BE2C (cell line): Measurements from ENCODE around the gene APOL3.
"Not testable (repeated sequence)": the region's sequence is repeated elsewhere in the genome, so short reads cannot be mapped to it uniquely, and the experiment has no call there.

Source experiments
- DNase-seq: peaks from one replicate; pipeline ENCODE4 v3.0.0-alpha.2; 2020
- H3K27me3 ChIP-seq: fragments of 250-450 bp; sonication (Bioruptor Pico); 2 replicates; pipeline ENCODE4 v1.5.1; 2020; ENCODE audit warnings: mild to moderate bottlenecking
- H3K36me3 ChIP-seq: fragments of 250-450 bp; sonication (Bioruptor Pico); 2 replicates; pipeline ENCODE4 v1.5.1; 2020; ENCODE audit warnings: mild to moderate bottlenecking
- H3K4me1 ChIP-seq: fragments of 250-450 bp; sonication (Bioruptor Pico); 2 replicates; pipeline ENCODE4 v1.5.1; 2020
- H3K4me3 ChIP-seq: 2 replicates; pipeline ENCODE4 v1.5.1; 2011; ENCODE audit warnings: low read depth, low read length
- H3K9me3 ChIP-seq: fragments of 250-450 bp; sonication (Bioruptor Pico); 2 replicates; pipeline ENCODE4 v1.5.1; 2020
- TF ChIP-seq, protein P1 (sequence below): IDR thresholded peaks from 2 replicates; pipeline ENCODE4 v1.5.1; 2012; ENCODE audit warnings: mild to moderate bottlenecking, low read depth, low read length

The APOL3 gene

DNA sequence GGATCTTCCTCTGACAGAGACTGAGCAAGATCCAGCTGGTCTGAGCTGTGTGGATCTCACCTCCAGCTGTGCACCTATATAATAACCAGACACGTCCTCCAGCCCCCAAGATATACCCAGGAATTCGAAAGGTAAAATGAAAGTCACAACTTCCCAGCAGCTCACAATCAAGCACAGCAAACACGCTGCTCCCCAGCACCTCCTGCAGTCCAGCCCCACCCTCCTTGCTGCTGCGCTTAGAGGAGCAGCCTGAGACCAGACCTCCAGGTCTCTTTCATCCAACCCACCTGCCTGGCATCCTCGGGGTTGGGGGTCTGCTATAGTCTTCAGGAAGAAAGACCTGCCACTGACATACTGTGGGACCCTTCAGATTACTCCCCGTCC, 44.1 kb upstream of the APOL3 start:
- Histone ChIP-seq H3K27me3 (no peaks in the 10 kb centered on the region), H3K9me3 (peaks cover 3% of the 10 kb centered on the region; the same call in 1 of the 2 replicates), H3K4me1 (no peaks in the 10 kb centered on the region; the same call in 1 of the 2 replicates), H3K4me3 (no peak overlapping the region), H3K36me3 (no peaks in the 10 kb centered on the region)
- DNase-seq, result no peak
- TF ChIP-seq, protein P1, sequence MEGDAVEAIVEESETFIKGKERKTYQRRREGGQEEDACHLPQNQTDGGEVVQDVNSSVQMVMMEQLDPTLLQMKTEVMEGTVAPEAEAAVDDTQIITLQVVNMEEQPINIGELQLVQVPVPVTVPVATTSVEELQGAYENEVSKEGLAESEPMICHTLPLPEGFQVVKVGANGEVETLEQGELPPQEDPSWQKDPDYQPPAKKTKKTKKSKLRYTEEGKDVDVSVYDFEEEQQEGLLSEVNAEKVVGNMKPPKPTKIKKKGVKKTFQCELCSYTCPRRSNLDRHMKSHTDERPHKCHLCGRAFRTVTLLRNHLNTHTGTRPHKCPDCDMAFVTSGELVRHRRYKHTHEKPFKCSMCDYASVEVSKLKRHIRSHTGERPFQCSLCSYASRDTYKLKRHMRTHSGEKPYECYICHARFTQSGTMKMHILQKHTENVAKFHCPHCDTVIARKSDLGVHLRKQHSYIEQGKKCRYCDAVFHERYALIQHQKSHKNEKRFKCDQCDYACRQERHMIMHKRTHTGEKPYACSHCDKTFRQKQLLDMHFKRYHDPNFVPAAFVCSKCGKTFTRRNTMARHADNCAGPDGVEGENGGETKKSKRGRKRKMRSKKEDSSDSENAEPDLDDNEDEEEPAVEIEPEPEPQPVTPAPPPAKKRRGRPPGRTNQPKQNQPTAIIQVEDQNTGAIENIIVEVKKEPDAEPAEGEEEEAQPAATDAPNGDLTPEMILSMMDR, result no peak

DNA sequence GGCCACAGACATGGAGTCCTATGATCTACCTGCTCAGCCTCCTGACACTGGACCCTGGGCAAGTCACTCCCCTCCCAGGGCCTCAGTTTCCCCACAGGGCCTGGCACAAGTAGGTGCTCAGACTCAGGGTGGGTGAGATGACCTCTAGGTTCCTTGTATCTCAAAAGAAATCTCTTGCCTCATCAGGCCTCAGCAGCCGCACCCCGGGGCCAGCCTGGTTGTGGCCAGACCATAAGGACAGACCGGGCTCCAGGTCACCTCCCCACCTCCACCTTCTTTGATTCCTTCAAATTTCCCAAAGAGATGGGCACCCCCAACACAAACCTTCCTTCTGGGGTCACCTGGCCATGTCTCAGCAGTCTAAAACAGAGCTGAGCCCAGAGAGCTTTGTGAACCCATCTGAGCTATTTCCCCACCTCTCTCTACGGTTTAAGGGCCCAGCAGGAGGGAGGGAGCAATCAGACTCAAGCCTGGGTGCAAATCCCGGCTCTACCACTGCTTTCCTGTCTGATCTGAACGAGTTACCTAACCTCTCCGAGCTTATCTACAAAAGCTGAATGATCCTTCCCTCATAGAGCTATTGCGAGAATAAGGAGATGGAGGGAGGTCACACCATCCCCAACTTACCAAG, 43.6 kb upstream of the APOL3 start:
- H3K36me3 ChIP-seq, result no peaks in the 10 kb centered on the region
- peaks cover 3% of the 10 kb centered on the region; the same call in 1 of the 2 replicates for H3K9me3 ChIP-seq
- no peaks in the 10 kb centered on the region; the same call in 1 of the 2 replicates for H3K4me1 ChIP-seq
- no peaks in the 10 kb centered on the region for H3K27me3 ChIP-seq
- H3K4me3 ChIP-seq, result no peak overlapping the region
- TF ChIP-seq, protein P1, result no peak
- DNase-seq, result no peak

DNA sequence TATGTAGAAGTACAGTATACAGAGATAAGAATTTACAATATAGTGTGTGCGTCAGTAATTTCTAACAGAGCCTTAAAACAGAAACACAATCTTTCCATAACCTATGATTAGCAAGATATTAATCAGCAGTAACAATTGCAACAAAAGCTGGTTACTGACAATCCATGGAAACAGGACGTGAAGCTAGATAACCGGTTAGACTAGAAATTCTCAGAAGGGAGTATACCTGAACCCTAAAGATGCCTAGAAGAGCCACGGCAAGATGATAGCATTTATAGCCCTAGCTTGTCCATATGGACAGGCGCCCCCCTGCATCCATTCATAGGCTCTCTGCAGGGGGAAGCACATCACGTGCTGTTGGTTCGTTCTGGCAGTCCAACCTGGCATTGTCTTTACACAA, 42.9 kb upstream of the APOL3 start:
- DNase-seq, H3K36me3 ChIP-seq, H3K9me3 ChIP-seq, H3K4me1 ChIP-seq, H3K4me3 ChIP-seq, H3K27me3 ChIP-seq: not testable (repeated sequence)

DNA sequence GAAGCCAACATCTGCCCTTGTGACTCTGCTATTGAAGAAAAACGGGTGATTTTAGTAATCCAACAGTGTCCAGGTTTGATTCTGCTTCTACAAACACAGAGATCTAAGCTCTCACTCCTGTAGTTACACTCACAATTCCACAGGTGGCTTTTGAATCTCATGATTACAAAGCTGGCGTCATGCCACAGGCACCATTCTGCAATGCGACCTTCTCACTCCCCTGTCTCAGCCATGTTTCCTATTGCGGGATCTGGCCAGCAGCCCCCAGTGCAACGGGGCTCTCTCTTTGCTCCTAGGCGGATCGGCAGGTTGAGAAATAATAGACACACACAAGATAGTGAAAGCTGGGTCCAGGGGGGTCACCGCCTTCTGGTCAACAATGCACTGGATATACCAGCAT, 42.4 kb upstream of the APOL3 start:
- DNase-seq, result peak; percentile 57
- H3K4me1 ChIP-seq, H3K9me3 ChIP-seq, H3K36me3 ChIP-seq, H3K27me3 ChIP-seq: not testable (repeated sequence)
- H3K4me3 ChIP-seq, result peak overlapping the region; percentile 31

DNA sequence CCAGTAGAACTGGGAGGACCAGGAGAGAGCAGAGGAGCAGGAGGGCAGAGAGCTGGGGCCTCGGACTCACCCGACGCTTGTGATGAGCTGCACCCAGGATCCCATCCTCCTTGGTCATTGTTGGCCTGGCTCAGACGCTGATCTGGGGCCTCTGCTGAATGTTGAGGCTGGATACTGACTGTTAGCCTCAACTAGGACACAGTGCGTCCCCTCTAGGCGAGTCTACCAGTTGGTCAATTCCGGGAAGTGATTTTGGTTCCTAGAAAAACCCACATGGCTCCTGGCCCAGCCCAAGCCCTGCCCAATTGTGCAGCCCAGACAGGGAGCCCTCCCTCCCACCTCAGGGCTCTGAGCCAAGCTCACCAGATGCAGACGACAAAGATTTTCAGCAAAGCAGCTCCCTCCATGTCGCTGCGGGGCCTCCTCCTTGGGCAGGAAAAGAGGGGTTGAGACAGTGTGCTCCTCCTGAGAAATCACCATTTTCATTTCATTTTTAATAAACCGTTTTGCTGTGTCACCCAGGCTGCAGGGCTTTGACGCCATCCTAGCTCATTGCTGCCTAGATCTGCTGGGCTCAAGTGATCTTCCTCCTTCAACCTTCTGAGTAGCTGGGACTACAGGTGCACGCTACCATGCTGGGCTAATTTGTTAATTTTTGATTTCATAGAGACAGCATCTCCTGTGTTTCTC, 41.2 kb upstream of the APOL3 start, which contains the start of gene APOL4:
Gene APOL4, minus strand, starts transcription at position 180 of the 690 bp plus-strand sequence. Its CDS starts 75 bp downstream, at position 105.
- Histone ChIP-seq H3K36me3 (no peaks in the 10 kb centered on the region), H3K9me3 (no peaks in the 10 kb centered on the region), H3K4me1 (peaks cover 6% of the 10 kb centered on the region), H3K4me3 (no peak within 1 kb of the TSS), H3K27me3 (no peaks in the 10 kb centered on the region)
- DNase-seq, result peak; percentile 35
- TF ChIP-seq, protein P1, result no peak

DNA sequence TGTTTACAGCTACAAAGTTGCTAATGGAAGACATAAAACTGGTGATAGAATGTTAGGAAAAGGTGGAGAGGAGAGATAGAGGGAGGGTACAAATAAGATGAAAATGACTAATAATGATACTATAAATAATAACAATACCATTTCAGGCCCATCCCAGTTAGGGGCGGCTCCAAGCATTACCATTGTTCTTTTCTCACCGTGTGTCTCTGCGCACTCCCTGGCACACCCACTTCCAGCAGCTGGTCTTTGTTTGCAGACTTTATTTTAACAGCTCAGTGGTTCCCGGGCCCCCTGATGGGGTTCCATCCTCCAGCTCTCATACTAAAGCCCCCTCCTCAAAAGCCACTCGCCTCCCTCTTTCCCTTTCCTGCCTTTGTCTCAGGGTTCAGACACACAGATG, 40.5 kb upstream of the APOL3 start:
- not testable (repeated sequence) for H3K27me3 ChIP-seq, H3K9me3 ChIP-seq, H3K4me1 ChIP-seq, DNase-seq, H3K4me3 ChIP-seq, H3K36me3 ChIP-seq

GRCh38 chr22:36199001-36199551, 38.5 kb upstream of the APOL3 start:
- Histone ChIP-seq H3K36me3 (no peaks in the 10 kb centered on the region), H3K4me1 (peaks cover 9% of the 10 kb centered on the region), H3K27me3 (no peaks in the 10 kb centered on the region), H3K9me3 (no peaks in the 10 kb centered on the region), H3K4me3 (no peak overlapping the region)
- TF ChIP-seq, protein P1, result no peak
- DNase-seq, result no peak
